GM18507 (cell line): ENCODE results near the gene SCARB2.

ENCODE experiments used
- DNase-seq: peaks from one replicate; pipeline ENCODE4 v3.0.0; 2011; ENCODE audit warnings: low read depth; ENCODE audit not compliant: insufficient read length; ENCODE audit errors: extremely low spot score
- FAIRE-seq: peaks from 2 replicates; lab custom pipeline; 2011; peaks lifted over from hg19 to GRCh38; lab: Jason Lieb, UNC

Gene SCARB2

DNA sequence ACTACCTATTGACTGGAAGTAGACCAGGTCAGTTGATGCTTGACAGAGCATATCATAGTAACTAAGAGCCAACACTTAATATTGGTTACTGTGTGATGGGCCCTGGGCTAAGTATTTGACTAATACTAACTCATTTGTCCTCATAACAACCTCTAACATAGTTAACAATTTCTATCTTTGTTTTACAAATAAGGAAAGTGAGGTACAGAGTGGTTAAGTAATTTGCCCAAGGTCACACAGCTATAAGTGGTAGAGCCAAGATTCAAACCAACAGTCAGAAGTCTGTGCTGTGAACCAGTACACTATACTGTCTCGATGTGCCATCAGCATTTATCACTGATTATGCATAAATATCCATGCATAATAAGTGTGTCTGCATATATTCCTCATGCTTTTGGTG lies 38.3 kb downstream of the SCARB2 start:
- FAIRE-seq, result no peak

DNA sequence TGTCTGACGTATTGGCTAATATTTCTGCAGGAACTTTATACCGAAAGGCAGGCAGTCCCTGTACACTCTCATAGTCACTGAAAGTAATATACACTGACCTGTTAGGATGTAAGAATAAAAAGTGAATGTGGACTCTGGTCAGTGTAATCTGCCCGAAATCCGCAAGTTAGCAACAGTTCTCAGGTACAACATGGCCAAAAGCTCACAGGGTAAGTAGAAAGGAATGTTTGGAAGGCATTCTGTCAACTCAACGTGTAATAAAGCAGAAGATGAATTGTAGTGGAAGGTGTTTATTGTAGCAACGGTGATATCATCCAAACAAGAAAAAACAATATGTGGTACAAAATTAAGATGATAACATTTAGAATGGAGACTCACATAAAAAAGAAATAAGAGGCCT lies 39.4 kb downstream of the SCARB2 start:
- FAIRE-seq (no peak), DNase-seq (no peak)

More for the DNA sequence above, 38.3 kb downstream of the SCARB2 start:
- DNase-seq, result no peak

DNA sequence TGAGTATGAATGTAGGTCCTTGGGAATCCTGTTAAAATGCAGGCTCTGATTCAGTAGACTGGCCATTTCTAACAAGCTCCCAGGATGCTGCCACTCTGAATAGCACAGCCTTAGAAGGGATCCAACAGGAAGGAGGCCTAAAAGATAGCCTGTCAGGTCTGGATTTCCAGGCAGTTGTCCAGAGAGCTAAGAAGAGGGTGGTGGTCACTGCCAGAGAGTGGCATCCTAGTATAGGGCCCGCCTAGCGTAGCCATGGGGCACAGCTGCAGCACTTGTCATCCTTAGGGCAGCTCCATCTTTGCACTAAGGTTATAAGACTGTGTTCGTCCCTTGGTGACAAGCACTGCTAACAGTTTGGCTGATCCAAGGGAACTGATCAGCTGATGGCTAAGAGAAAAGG lies 44.9 kb downstream of the SCARB2 start:
- DNase-seq (no peak), FAIRE-seq (no peak)

DNA sequence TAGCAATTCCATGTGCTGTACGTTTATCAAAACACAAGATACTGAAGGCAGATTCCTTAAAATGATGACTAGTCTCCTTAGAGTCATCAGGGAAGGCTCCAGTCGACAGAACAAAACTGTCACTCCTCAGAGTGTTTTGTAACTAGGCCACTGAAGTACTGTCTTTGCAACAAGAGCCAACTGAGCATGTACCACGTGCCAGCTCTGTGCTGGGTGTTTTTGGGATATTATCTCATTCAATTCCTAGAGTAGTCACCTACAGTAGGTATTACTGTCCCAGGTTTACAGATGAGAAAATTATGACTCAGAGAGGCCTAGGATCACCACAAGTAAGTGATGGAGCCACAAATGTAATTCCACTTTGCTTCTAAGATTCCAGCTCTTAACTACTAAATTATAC lies 47.1 kb downstream of the SCARB2 start:
- DNase-seq, result no peak
- FAIRE-seq, result no peak

DNA sequence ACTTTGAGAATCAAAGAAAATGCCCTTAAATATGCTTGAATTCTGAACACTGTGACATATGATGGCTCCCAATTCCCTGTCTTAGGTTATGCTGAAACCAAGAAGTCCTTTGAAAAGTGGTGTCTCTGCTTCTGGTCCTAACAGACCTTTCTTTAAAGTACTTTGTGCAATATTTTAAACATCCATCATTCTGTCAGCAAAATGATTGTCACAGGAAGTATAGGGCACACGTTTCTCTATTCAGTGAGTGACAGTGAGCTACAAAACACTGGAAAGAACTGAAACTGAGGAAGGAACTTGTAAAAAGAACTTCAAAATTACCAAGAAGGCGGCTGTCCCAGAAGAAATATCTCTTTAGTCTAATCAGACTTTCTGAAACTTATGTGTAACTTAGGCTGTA lies 53.3 kb downstream of the SCARB2 start:
- DNase-seq (no peak), FAIRE-seq (no peak)

DNA sequence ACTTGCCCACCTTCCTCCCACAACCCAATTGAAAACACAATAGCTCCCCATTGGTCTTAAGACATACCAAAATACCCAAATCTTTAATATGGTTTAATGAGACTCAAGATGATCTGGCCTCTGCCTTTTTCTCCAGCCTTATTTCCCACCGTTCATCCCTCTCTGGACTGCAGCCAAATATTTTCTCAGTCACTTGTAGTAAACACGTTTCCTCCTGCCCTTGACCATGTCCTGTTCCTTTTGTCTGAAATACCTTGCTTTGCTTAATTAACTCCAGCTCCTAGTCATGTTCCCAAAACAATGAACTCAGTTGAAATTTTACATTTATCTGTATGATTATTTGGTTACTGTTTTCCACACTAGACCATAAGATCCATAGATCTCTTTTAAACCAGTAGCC lies 57.0 kb downstream of the SCARB2 start:
- DNase-seq (no peak), FAIRE-seq (no peak)

DNA sequence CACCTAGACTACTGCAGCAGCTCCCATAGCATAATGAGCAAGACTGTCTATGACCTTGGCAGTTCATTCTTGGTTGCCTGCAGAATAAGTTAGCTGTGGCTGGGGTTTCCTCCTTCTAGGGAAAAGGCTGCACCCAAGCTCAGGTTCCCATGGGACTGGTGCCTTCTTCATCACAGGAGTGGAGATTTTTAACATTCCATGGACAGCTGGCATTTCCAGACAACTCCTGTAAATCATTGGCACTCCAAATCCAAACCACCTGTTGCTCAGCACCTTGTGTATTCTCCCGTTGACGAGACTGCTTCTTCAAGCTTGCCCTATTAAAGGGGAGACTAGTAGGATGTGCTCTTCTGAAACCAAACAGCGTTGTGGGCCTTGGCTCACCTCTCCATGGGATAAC lies 57.6 kb downstream of the SCARB2 start:
- no peak for FAIRE-seq

DNA sequence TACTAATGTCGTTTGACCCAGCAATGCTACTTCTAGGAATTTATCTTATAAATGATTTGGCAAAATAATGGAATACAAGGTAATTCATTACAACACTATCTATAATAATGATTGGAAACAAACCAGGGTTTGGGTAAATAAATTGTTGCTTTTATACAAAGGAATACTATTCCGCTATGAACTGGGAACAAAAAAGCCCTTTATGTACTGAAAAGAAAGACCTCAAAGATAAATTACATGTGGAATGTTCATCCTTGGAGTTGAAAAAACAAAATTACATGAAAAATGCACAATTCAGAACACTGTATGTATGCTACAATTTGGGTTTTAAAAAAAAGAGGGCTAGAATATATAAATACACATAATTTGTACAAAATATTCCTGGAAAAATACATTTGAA lies 60.3 kb downstream of the SCARB2 start:
- no peak for FAIRE-seq
- DNase-seq, result no peak

More for the DNA sequence above, 57.6 kb downstream of the SCARB2 start:
- no peak for DNase-seq

DNA sequence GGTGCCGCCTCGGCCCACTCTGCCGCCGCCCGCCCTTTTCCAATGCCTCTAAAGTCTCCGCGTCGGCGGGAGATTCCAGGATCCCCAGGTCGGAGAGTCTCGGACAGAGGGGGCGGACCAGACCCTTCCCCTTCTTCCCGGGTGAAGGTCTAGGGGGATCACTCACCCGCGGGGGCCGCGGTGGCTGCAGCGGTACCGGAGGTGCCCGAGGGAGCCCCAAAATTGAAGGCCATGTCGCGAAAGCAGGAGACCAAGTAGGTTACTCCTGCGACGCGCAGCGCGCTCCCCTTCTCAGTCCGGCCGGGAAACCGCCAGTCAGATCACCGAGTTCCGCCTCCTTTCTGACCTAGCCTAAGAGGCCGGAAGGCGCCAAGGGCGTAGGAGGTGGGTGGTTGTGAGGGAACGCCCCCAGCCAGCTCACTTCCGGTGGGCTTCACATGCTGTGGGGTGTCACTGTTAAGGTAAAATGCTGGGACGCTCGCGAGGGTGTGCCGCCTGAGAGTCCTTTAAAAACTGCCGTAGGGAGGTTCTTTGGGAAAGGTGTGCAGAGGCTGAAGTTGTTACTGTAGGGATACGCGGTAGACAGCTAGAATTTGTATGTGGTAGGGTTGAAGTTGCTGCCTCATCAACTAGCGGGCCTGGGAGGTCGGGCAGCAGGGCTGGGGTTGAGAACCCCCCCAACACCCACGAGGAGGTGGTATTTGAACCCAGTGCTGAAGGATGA lies 65.3 kb downstream of the SCARB2 start, which contains the start of gene NUP54:
Gene NUP54 (minus strand): TSS at position 256 of the 724 bp plus-strand sequence. CDS start 23 bp downstream, at position 233.
- FAIRE-seq (peak; percentile 98), DNase-seq (peak; percentile 85)

DNA sequence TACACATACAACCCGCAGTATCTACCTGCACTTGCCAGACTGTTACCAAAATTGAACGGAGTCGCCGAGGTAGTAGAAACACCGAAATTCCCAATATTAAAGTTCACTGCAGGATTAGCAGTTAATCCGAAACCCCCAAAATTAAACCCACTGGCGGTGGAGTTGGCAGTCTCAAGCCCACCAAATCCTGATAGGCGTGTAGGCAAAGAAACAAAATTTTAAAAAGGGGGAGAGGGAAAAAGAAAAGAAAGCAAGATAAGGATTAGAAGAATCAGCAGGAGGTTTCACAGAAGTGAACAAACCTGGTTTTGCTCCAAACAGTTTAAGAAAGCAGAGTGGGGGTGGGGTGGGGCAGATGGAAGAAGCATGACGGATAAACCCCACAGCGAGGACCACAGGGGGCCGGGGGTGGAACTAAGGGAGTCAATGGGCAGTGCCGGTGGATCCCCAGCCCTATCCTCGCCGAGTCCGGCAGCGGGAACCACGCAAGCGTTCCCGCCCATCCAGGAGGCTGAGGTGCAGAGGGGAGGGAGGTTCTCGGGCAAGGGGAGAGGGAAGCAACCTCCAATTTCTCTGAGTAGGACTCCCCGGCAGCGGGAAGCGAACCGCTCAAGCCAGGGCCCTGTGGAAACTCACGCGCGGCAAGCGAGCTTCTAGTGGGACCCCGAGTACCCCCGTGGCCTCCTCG lies 66.0 kb downstream of the SCARB2 start:
- peak; percentile 33 for DNase-seq
- peak; percentile 46 for FAIRE-seq

DNA sequence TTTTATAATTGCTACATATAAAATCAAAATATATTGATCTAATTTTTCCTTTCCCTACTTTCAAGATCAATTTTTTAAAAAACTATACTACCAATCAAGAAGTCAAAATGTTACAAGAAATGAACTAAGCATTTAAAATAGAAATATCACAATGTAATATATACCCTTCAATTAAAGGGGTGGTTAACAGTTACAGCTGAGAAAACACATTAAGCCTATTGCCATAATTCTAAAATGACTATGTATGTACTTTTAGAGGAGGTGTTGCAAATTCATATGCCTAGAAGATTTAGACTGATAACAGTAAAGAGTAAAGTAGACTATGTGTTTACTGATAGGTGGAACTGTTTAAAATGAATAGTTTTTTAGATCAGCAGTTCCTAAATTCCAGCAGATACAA lies 69.1 kb downstream of the SCARB2 start:
- DNase-seq (no peak), FAIRE-seq (no peak)

DNA sequence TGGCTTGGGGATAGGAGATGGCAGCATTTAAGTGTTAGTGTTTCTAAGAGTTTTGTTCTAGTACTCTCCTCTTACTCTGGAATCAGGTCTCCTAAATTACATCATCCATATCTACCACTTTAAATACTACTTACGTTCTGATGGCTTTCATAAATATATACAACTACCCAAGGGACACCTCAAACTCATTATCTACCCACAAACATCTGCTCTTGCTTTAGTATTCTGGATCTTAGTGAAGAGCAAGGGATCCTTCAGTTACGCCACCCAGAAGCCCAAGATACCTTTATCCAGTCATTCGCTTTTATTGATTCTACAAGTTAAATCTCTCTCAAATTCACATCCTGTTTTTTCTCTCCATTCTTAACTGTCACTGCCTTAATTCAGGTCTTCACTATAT lies 72.4 kb downstream of the SCARB2 start:
- FAIRE-seq (no peak), DNase-seq (no peak)

DNA sequence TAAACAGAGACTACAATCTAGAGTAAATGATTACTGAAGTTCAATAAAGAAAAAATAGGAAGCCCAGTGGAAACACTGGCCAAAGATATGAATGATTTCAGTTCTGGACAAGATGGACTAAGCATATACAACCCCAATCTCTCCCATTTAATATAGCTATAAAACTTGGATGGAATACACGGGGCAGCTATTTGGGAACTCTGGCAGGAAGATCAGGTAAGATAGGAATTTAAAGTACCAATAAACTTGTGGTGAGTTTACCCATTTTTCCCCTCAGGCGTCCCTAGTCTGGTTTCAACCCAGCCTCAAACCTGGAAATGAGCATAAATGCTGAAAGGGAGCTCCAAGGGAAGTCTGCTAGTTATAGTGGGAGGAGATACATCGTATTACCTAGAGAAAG lies 85.9 kb downstream of the SCARB2 start:
- no peak for DNase-seq
- FAIRE-seq, result no peak

DNA sequence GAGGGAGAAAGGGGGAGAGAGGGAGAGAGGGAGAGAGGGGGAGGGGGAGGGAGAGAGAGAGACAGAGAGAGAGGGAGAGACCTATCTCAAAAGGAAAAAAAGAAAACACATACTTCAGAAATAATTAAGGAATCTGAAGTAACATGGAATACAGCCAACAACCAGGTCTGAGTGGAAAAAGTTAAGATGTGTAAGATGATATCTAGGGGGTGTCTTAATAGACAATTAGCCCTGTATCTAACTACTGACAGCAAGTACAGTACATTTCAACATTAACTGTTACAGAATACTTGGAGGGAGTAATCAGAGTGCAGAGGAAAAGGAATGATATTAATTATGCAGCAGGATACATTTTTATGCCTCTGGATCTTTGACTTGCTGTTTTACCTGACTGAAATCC lies 87.8 kb downstream of the SCARB2 start:
- FAIRE-seq, result no peak
- DNase-seq, result no peak

DNA sequence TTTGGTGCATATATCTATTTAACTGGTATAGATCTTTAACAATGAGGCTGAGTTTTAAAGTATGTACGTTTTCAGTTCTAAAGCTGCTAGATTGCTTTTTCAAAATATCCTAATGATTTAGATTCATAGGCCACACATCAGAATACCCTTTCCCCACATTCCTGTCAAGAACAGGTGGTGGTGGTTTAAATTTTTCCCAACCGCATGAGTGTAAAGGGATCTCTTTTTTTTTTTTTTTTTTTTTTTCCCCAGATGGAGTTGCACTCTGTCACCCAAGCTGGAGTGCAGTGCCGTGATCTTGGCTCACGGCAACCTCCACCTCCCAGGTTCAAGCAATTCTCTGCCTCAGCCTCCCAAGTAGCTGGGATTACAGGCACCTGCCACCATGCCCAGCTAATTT lies 93.4 kb downstream of the SCARB2 start:
- FAIRE-seq (no peak), DNase-seq (no peak)

DNA sequence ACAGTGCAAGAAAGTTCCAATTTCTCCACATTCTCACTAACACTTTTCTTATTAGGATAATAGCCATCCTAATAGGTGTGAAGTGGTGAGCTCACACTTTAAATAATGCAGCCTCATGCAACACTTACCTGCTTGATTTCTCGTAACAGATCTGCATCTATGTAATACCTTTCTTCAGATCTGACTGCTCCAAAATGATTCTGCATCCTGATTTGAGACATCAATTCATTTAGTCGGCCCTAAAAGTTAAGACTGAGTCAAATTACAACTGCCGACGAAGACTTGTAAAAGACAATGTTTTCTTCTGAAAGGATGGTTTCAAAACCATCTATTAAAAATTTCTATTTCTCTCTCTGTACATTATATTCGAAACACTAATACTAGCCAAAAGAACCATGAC lies 96.1 kb downstream of the SCARB2 start:
- FAIRE-seq (no peak), DNase-seq (no peak)

DNA sequence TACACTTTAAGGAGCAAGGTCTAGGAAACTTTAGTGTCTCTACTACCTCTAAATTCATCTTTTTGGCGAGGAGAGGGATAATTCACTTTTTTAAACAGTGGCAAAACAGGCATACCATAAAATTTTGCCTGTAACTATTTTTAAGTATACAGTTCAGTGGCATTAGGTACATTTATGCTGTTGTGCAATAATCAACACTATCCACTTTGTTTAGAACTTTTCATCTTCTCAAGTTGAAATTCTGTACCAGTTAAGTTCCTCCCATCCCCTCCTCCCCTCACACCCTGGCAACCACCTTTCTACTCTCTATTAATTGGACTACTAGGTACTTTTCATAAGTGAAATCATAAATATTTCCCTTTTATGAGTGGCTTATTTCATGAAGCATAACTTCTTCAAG lies 96.8 kb downstream of the SCARB2 start:
- no peak for FAIRE-seq

More for the DNA sequence above, 96.8 kb downstream of the SCARB2 start:
- DNase-seq, result no peak
